Measurements from ENCODE around the gene ACTR2.

DNA sequence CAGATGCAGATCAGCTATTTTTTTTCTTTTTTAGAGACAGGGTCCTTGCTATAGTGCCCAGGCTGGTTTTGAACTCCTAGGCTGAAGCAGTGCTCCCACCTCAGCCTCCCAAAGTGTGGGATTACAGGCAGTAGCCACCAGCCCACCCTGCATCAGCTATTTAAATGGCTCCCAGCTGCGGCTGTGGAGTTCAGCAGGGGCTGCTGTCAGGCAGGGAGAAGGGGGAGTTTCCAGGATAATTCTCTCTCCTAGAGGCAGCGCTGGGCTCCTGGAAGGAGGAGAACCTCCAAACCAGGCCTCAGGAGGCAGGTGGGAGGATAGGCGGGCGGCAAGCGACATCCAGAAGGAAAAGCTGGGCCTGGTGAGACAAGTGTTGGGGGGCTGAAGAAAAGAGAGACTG lies 65.7 kb downstream of the ACTR2 start:
- TF ChIP-seq, protein P1, sequence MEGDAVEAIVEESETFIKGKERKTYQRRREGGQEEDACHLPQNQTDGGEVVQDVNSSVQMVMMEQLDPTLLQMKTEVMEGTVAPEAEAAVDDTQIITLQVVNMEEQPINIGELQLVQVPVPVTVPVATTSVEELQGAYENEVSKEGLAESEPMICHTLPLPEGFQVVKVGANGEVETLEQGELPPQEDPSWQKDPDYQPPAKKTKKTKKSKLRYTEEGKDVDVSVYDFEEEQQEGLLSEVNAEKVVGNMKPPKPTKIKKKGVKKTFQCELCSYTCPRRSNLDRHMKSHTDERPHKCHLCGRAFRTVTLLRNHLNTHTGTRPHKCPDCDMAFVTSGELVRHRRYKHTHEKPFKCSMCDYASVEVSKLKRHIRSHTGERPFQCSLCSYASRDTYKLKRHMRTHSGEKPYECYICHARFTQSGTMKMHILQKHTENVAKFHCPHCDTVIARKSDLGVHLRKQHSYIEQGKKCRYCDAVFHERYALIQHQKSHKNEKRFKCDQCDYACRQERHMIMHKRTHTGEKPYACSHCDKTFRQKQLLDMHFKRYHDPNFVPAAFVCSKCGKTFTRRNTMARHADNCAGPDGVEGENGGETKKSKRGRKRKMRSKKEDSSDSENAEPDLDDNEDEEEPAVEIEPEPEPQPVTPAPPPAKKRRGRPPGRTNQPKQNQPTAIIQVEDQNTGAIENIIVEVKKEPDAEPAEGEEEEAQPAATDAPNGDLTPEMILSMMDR (IDR thresholded peaks at IDR 0.05): no peak
- TF ChIP-seq POLR2A (IDR thresholded peaks at IDR 0.05): no peak
